Measurements from ENCODE around the gene WFS1.

The WFS1 gene, protein sequence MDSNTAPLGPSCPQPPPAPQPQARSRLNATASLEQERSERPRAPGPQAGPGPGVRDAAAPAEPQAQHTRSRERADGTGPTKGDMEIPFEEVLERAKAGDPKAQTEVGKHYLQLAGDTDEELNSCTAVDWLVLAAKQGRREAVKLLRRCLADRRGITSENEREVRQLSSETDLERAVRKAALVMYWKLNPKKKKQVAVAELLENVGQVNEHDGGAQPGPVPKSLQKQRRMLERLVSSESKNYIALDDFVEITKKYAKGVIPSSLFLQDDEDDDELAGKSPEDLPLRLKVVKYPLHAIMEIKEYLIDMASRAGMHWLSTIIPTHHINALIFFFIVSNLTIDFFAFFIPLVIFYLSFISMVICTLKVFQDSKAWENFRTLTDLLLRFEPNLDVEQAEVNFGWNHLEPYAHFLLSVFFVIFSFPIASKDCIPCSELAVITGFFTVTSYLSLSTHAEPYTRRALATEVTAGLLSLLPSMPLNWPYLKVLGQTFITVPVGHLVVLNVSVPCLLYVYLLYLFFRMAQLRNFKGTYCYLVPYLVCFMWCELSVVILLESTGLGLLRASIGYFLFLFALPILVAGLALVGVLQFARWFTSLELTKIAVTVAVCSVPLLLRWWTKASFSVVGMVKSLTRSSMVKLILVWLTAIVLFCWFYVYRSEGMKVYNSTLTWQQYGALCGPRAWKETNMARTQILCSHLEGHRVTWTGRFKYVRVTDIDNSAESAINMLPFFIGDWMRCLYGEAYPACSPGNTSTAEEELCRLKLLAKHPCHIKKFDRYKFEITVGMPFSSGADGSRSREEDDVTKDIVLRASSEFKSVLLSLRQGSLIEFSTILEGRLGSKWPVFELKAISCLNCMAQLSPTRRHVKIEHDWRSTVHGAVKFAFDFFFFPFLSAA

DNA sequence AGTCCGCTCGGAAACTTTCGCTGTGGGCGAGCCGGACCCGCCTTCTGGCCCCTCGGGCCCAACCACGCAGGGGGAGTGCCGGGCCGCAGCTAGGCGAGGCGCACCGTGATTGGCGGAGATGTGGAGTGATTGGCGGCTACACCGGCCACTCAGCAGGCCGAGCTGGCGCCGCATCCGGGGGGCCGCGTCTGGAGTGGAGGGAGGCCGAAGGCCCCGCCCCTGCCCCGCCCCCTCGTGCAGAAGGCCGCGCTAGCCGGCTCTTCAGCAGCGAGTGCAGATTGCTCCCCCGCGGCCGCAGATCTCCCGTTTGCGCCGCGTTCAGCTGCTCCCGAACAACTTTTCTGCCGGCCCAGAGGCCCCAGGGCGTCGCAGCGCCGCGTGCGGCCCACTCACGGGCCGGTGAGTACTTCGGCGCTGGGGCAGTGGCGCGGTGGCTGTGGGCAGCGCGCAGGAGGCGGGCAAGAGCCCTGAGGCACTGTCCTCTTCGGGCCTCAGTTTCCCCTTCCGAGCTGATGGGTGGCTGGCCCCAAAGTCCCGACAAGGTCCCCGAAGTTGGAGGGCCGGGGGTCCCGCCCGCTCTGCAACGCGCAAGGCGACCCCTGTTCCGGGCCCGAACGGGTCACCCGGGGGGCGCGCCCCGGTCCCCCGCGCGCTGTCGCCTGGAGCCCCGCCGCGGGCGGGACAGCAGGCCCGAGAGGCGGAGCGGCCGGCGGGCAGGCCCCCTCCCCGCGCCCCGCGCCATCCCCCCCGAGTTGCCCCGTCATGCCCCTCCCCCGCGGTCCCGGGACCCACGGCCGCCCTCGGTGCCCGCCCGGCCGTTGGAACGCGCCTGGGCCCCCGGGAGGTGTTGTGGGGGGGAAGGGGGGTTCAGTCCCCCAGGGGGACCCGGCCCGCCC, at the start of gene WFS1:
TSS of gene WFS1 (plus strand) at position 235 of the 896 bp plus-strand sequence. CDS start 7,606 bp downstream, outside the sequence.
- DNase-seq (ENCODE audit: low read depth in 1 of 2, low spot score in 1 of 2) = peak; percentile 99 to 100
- TF ChIP-seq JUND (IDR thresholded peaks at IDR 0.05; ENCODE audit: low read depth) = no peak
- in situ Hi-C loops (cut with HindIII; ENCODE audit: low pct_unique_long_range_greater_than_20kb, low sequenced_read_pairs) = no loop called here

DNA sequence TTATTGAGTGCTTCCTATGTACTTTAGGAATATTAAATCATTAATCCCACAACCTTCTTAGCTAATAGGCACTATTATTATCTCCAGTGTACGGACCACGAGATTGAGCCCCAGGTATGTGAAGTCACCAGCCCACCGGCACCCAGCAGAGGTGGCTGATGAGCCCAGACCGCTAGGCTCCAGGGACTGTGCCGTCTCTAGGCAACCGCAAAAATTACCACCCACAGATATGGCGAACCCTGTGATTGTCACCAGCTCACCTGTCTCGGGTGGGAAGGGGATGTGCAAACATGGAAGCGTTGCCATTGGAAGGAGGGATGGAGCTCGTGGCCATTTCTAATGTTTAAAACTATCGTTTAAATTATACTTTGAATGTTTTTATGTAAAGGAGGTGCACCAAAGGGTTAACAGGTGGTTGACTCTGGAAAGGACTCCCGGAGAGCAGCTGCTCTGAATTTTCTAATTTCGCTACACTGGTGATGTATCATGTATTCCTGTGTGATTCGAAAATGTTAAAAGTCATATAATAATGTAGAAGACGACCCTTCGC, 48.3 kb upstream of the WFS1 start:
- in situ Hi-C loops (cut with HindIII; ENCODE audit: low pct_unique_long_range_greater_than_20kb, low sequenced_read_pairs) = no loop called here
- no peak for DNase-seq (ENCODE audit: low read depth in 1 of 2, low spot score in 1 of 2)
- no peak for TF ChIP-seq JUND (IDR thresholded peaks at IDR 0.05; ENCODE audit: low read depth)

DNA sequence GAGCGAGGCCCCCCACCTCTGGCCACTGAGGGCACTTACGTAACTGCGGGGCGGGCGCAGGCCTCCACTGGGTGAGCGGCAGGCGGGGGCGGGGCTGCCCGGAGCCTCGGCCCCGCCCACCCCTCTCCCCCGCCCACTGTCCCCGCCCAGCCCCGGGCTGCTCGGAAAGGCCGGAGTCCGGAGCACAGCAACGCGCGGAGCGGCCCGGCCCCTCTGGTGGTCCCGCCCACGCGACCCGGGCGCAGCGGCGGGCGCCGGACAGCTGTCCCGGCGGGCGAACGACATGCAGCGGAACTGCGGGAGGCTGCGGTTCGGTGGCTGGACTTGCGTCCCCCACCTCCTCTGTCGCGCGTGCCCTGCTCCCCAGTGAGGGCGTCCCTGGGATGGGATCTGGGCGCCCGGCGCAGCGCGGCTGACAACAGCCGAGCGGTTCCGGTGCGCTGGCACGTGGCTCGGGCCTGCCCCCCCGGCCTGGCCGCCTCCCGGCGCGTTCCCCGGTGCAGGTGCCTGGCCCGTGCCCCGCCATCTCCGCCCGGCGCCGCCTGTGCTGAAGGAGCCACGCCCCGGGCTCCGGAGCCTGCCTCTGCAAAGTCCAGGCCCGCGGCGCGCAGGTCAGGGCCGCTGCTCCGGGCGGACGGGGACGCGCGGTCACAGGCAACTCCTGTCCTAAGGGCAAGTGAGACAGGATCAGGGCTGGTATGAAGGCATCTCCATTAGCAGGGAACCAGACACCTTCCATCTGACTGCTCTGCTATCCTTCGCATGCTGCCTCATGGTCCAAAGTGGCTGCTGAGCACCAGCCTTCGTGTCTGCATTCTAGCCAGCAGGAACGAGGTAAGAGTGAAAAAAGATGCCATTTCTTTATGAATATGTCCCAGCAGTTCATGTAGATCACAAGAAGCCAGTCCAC, 47.5 kb upstream of the WFS1 start:
- no peak for TF ChIP-seq JUND (IDR thresholded peaks at IDR 0.05; ENCODE audit: low read depth)
- peak in 1 of 2 experiments; percentile 75 for DNase-seq (ENCODE audit: low read depth in 1 of 2, low spot score in 1 of 2)
- in situ Hi-C loops (cut with HindIII; ENCODE audit: low pct_unique_long_range_greater_than_20kb, low sequenced_read_pairs) = no loop called here

DNA sequence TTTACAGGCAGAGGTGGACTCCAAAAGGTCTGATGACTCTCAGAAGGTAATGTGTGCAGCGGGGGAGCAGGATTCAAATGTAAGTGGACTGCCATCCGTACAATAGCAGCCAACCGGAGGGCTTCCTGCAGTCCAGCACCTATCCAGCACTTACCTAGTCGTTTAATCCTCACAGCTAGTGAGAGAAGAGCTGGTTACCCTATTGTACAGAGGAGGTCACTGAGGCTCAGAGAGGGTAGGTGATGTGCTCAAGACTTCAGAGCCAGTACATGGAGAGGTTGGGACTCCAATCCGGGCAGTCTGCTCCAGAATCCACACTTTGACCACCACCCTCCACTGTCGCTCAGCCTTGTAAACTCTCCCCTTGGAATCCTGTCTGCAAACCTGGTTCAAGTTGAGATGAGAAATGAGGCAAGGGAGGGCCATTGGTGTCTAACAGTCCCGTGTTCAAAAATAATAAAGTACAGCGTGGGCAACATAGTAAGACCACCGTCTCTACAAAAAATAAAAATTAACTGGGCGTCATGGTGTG, 46.8 kb upstream of the WFS1 start:
- peak in 1 of 2 experiments; percentile 82 for DNase-seq (ENCODE audit: low read depth in 1 of 2, low spot score in 1 of 2)
- in situ Hi-C loops (cut with HindIII; ENCODE audit: low pct_unique_long_range_greater_than_20kb, low sequenced_read_pairs) = no loop called here
- no peak for TF ChIP-seq JUND (IDR thresholded peaks at IDR 0.05; ENCODE audit: low read depth)

DNA sequence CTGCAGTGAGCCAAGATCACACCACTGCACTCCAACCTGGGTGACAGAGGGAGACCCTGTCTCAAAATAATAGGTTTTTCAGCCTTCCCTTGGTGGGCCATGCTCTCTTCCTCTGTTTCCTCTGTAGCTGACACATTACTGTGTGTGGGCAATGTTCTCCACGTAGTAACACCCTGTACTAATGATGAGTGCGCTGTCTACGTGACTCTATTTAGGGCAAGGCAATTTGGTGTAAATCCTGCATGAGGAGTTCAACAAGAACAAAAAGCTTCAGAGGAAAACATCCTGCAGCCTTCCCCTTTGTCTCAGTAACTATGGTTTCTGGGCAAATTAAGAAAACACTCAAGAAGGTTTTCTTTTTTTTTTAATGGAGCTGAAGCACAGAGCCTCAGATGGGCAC, 44.9 kb upstream of the WFS1 start:
- no peak for TF ChIP-seq JUND (IDR thresholded peaks at IDR 0.05; ENCODE audit: low read depth)
- in situ Hi-C loops (cut with HindIII; ENCODE audit: low pct_unique_long_range_greater_than_20kb, low sequenced_read_pairs) = no loop called here
- no peak for DNase-seq (ENCODE audit: low read depth in 1 of 2, low spot score in 1 of 2)

DNA sequence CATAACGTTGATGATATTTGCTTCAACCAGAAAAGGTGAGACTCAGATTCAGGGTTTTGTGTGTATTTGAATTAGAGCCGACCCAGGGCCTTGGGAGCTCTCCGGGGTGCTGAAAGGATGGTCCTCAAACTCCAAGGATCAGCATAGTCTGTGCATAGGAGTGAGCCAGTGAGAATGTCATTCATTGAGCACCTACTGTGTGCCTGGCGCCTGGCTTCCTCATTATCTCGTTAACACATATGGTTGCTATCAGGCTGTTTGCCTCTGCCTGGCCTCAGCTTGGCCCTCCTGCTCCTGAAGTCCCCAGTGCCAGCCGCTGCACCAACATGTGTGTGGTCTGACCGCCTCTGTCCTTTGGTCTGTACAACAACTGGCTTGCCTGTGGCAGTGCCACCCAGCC, 44.2 kb upstream of the WFS1 start:
- no peak for TF ChIP-seq JUND (IDR thresholded peaks at IDR 0.05; ENCODE audit: low read depth)
- in situ Hi-C loops (cut with HindIII; ENCODE audit: low pct_unique_long_range_greater_than_20kb, low sequenced_read_pairs) = no loop called here
- peak; percentile 76 to 89 for DNase-seq (ENCODE audit: low read depth in 1 of 2, low spot score in 1 of 2)

DNA sequence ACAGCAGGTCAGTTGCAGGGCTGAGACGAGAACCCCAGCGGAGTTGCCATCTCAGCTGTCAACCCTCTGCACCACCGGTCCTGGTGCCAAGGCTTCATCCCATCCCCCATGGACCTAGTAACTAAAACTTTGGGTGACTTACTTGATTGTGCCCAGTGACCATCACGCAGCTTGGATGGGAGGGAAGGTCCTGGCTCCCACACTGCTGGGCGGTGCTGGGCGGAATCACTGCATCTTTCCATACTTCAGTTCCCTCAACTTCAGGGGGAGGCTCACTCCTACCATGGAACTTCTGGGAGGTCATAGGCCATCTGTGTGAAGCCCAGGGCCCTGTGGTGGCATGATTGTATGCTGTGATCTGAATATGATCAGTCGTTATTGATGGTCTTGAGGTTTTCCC, 43.1 kb upstream of the WFS1 start:
- TF ChIP-seq JUND (IDR thresholded peaks at IDR 0.05; ENCODE audit: low read depth) = no peak
- in situ Hi-C loops (cut with HindIII; ENCODE audit: low pct_unique_long_range_greater_than_20kb, low sequenced_read_pairs) = no loop called here
- DNase-seq (ENCODE audit: low read depth in 1 of 2, low spot score in 1 of 2) = no peak

DNA sequence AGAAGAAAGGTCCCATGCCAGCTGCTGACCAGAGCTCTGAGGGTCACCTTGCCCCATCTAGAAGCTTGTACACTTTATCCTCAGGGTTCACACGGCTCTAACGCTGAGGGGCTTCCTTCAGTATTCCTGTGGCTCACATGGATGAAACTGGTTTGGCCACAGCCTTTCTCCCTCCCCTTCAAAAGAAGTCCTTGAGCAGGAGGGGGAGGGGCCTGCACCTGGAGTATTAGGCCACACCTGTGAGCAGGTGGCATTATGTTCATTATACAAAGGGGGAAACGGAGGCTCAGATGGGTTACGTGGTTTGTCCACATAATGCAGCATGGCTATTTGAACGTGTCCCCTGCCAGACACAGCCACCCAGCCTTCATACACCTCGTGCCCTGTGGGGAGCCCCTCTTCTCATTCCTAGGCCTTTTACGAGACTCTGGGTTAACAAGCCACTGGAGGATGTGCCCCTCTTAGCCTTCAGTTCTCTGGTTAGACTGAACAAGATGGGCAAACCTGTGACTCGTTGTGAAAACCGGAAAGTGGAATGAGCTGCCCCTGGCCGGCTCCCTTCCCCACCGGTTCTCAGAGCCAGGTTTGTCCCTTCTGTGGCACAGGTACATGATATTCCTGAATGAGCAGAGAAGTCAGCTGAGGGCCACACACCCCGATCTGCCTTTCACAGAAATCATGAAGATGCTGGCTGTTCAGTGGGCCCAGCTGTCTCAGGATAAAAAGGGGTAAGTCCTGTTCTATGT, 42.1 kb upstream of the WFS1 start:
- in situ Hi-C loops (cut with HindIII; ENCODE audit: low pct_unique_long_range_greater_than_20kb, low sequenced_read_pairs) = no loop called here
- DNase-seq (ENCODE audit: low read depth in 1 of 2, low spot score in 1 of 2) = no peak
- TF ChIP-seq JUND (IDR thresholded peaks at IDR 0.05; ENCODE audit: low read depth) = no peak

DNA sequence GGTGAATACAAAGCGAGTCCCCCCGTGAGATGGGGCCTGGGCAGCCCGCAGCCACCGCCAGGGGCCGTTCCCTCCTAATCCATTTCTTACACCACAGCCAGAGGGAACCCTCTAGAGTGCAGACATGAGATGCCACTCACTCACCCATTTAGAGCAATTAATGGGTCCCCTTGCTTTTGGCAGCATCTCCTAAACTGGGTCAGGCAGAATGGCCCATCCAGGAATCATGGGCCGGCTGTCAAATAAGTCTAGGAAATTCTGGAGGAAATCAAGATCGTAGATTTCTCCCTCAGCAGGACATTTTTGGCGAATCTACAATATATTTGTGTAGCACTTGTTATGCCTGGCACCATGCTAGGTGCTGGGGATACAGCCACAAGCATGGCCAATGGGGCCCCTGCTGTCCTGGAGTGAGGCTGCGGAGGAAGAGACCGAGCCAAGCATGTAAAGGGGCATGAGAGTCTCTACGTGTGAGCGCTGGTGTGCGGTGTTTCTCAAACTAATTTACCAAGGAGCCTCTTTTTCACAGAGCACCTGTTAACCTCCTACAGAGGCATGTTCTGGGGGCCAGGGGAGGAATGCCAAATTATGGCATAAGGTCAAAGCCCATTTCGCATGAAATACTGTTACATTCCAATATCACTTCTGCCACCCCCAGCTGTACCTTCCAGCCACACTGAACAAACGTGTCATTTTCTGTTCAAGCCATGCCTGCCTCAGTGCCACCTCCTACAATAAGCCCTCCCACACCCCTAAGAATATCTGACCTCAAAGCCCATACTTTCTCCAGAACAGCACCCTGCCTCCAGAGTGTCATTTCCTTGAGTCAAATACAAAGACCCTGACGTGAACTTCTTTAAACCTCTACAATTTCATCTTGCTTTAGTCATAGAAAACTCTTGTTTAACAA, 41.2 kb upstream of the WFS1 start:
- no peak for DNase-seq (ENCODE audit: low read depth in 1 of 2, low spot score in 1 of 2)
- no peak for TF ChIP-seq JUND (IDR thresholded peaks at IDR 0.05; ENCODE audit: low read depth)
- in situ Hi-C loops (cut with HindIII; ENCODE audit: low pct_unique_long_range_greater_than_20kb, low sequenced_read_pairs) = no loop called here

Measured in T47D (cell line).